PC-9 (cell line): Measurements from ENCODE around the gene PTPRCAP.

Experiments used
- CTCF ChIP-seq: fragments of 200-600 bp; sonication (generic); conservative IDR thresholded peaks from 2 replicates; pipeline ENCODE4 v1.6.1; 2017; ENCODE audit warnings: mixed run types, antibody characterized with exemption, mild to moderate bottlenecking, moderate library complexity
- EZH2 ChIP-seq: fragments of 200-600 bp; sonication (generic); IDR thresholded peaks from 2 replicates; pipeline ENCODE4 v1.8.0; 2017; ENCODE audit warnings: antibody characterized with exemption, low read depth

- no peak for TF ChIP-seq CTCF
- no peak for TF ChIP-seq EZH2
Observed at GRCh38 chr11:67468056-67468455, 30.6 kb upstream of the PTPRCAP start.
